ENCODE data around the gene FAXC.
"Not testable (repeated sequence)": the region's sequence is repeated elsewhere in the genome, so short reads cannot be mapped to it uniquely, and the experiment has no call there.

FAXC gene

DNA sequence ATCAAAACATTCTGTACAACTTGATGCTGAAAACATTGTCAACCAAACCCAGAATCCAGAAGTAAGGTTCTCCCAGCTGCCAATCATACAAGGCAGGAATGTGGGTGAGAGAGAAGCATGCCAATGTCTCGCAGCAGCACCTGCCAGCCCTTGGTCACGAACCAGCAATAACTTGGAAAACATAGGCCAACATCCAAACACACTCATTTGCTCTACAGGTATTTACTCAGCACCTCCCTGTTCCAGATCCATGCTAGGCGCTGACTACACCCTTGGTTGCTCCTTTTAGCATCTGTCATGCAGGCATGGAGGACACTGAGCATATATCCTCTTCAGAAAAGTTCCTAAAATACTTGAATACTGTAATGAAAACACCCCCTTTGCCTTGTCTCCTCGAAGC, 63.6 kb downstream of the FAXC start:
- DNase-seq (ENCODE audit: low read depth in 2 of 2): no peak

DNA sequence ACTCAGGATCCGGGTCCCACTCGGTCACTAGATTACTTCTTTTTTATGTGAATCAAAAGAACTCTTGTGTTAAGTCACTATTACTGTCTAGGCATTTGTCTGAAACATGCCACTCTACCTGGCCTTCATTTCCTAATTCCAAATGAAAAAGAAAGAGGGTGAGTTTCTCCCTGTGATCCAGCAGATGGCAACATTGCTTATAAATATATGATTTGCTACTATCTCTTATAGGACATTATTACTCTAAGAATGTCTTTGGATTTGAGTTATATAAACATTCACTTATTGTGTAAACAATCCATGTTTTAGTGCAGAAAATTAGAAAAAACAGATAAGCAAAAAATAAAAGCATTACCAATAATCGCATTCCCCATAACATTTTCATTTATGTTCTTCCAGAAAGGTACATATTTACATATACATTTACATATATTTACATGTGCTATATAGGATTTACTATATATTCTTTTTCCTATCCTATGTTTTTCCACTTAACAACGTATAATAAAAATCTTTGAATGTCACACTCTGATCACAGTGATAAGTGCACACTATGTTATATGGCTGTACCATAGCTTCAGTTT, 66.9 kb downstream of the FAXC start:
- DNase-seq (ENCODE audit: low read depth in 2 of 2): no peak

DNA sequence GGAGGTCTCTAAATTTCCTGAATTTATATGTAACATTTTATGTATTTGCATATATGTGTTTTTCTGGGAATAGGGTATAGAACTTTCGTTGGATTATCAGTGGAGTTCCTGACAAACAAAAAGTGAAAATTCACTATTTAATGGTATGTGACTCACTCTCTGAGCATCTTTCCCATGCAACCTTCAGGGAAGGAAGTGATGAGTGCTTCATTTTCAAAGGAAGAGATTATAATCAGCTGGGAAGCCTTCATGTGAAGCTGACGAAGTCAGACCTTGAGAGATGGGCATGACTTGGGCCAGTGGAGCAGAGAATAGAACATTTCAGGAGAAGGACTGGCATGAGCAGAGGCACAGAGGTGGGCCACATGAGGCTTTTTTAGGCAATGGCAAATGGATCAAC, 72.7 kb downstream of the FAXC start:
- DNase-seq (ENCODE audit: low read depth in 2 of 2): no peak

DNA sequence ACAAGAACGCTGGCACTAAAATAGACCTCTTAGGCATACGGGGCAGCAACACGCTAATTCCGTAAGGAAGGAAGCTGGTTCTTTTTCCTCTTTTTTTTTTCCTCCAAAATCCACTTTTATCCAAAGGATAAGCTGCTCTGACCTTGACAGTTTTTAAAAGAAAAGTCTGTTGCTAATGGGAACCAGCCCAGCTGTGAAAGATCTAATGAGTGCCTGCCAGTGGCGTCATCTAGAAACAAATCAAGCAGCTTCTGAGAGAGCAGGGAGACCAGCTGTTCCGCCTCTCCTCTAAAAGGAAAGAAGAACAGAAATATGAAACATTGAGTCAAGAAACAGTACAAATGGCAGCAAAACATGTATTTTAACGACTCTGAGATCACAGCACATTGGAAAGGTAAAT, 78.6 kb downstream of the FAXC start:
- DNase-seq (ENCODE audit: low read depth in 2 of 2): no peak

DNA sequence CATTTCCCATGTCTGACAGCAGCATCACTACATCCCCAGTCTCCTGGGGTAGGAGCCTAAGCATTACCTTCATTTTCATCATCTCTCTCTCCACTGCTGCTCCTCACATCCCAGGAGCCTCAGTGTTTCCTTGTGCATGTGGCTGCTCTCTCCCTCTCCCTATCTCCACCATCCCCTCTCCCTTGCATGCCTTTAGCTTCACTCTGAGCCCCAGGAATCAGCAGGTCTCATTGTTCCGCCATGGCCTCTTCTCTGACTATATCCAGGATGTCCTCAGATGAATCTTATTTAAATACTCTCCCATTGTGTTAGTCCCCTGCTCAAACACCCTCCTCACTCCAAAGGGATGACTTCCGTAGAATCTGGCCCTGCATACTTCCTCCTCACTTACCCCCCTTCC, 79.4 kb downstream of the FAXC start:
- DNase-seq (ENCODE audit: low read depth in 2 of 2): no peak

DNA sequence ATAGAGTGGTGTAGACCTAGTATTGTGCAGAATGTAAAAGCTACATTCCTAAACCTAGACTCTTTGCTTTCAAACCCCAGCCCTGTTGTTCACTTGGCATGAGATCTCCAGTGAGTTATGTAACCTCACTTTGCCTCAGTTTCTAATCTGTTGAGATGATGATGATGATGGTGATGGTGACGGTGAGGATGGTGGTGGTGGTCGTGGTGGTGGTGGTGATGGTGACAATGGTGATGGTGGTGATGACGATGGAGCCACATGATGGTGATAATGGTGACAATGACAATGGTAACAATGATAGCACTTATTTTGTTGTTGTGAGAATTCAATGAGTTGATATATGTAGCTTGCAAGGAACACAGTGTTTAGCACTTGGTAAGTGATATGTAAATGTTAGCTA, 80.3 kb downstream of the FAXC start:
- DNase-seq (ENCODE audit: low read depth in 2 of 2): no peak

DNA sequence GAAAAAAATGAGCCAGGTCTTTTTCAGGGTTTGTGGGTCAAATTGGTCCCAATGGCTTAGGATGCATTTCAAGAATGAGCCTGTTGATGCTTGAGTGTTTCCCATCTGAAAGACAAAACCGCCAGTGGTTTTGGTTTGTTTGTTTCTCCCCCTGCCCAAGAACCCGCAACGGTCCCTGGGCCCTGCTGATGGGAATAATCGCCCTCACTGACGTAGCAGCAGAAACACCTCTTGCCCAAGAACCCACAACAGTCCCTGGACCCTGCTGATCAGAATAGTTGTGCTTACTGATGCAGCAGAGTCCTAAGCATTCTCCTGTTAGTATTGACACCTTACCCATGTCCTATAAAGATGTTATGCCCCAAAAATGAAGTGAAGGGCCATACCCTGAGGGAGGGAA, 82.5 kb downstream of the FAXC start:
- DNase-seq (ENCODE audit: low read depth in 2 of 2): not testable (repeated sequence)

DNA sequence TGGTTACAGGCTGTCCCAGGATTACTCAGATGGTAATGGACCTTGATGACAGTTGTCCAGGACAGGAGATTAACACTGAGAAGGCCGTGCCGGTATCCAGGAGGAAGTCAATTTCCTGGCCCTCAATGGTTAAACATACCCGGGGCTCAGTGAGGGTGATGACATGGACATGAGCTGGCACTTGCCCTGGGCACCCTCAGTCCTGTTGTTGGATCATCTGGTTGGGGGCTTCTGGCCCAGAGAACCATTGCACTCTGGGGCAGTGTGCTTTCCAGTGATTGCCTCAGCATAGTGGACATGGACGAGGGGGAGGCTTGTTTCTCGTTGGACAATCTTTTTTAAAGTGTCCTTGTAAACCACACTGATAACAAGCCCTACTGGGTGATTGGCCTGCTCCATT, 84.0 kb downstream of the FAXC start:
- DNase-seq (ENCODE audit: low read depth in 2 of 2): not testable (repeated sequence)

DNA sequence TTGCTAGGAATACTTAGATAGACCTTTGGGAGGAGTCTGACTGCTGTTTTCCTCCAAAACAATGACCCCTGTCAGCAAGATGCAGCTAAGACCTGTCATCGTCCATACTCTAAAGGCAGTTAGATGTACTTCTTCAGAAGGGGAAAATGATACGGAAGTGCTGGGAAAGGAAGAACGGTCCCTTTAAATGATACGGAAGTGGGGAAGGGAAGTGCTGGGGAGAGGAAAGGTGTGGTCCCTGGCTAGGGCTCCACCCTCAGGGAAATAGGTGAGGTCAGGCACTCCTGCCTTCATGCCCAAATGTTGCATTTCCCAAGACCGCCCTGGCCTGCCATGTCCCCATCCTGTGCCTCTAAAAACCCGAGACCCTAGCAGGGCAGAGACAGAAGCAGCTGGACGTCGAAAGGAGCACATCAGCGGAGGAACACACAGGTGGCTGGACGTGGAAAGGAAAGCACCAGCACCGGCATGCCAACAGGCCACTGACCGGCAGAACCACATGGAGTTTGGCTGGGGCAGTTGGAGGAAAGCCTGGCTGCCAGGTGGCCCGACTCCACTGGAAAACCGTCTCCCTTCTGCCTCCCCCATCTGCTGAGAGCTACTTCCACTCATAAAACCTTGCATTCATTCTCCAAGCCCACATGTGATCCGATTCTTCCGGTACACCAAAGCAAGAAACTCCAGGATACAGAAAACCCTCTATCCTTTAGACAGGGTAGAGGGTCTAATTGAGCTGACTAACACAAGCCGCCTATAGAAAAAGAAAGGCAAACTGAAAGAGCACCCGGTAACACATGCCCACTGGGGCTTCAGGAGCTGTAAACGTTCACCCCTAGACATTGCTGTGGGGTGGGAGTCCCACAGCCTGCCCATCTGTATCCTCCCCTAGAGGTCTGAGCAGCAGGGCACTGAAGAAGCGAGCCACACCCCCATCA, 94.6 kb downstream of the FAXC start:
- no peak for DNase-seq (ENCODE audit: low read depth in 2 of 2)

DNA sequence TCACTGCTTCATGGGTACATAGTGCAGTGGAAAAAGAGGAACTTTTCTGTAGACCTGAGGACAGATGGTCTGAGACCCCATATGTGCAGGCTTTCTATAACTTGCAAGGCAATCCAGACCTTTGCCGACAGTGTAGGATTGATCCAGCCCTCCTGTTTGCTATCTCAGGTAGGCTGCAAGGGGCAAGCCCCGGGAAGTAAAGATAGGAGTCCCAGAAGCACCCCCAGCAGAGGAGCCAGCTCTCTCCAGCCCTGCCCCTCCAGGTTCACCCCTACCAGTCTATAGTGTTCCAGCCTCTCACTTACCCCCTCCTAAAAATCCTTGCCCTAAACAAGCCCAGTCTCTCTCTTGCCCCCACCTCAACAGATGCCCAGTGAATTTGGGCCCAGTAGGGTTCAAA, 96.2 kb downstream of the FAXC start:
- DNase-seq (ENCODE audit: low read depth in 2 of 2): no peak

DNA sequence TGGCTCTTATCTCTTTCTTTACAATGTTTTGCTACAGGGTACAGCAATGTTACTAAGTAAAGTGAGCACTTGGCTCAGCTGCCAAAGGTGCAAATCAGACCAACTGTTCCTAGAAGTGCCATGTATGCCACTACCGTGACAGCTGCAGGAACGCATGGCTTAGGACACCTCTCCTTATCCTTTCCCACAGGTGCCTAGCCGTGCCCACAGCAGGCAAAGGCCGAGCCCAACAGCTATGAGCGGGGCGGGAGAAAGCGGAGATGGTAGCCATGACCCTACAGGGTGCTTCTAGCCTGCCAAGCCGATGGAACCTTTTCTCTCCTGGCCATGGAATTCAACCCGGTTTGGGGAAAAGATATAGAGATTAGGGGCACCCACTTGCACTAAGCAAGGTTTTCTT, 97.1 kb downstream of the FAXC start:
- no peak for DNase-seq (ENCODE audit: low read depth in 2 of 2)

DNA sequence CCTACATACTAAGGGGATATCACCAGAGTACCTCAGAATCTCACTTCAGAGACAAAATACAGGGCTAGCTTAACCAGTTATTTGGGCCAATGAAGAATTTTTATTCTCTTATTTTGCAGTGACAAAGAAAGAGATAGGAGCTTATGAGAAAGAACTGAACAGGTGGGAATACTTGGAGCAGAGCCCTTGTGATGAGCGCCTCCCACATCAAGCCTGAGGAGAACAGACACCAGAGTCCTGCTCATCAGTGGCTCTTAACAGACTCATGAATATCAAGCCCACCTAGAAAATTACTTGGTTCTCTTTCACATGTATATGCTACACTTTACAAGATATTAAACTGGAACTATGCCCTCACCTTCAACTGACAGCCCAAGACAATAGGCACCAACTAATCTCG, 99.0 kb downstream of the FAXC start:
- DNase-seq (ENCODE audit: low read depth in 2 of 2): no peak

DNA sequence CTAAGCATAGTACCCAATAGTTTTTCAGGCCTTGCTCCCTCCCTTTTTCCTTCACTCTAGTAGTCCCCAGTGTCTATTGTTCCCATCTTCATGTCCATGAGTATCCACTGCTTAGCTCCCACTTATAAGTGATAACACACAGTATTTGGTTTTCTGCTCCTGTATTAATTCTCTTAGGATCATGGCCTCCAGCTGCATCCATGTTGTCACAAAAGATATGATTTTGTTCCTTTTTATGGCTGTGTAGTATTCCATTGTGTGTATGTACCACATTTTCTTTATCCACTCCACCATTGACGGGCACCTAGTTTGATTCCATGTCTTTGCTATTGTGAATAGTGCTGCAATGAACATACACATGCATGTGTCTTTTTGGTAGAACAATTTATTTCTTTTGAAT, 102.9 kb downstream of the FAXC start:
- no peak for DNase-seq (ENCODE audit: low read depth in 2 of 2)

DNA sequence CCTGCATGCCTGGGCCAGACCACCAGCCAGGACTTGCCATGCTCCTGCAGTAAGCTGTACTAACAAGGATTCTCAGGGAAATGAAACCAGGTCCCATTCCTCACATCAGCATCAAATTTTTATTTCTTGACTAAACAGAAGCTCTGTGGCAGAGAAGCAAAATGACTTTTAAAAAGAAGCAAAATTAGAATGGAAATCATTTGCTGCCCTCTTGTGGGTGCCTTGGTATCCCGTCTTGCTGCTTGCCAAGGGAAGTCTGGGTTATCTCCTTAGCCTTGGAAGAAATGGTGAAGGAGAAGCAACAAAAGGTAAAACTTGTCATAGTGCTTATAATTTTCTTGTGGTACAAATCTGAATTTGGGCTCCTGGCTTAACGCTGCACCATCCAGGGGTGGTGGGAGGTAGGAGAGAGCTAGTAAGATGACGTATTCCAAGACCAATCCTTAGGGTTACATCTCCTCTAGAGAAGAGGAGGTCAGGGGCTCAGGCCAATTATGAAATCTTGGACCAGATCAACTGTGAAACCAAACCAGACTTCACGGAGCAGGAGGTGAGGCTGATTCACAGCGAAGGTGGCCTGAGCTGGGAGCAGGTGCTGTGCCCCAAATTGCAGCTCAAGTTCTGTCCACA, 107.5 kb downstream of the FAXC start:
- DNase-seq (ENCODE audit: low read depth in 2 of 2): no peak

DNA sequence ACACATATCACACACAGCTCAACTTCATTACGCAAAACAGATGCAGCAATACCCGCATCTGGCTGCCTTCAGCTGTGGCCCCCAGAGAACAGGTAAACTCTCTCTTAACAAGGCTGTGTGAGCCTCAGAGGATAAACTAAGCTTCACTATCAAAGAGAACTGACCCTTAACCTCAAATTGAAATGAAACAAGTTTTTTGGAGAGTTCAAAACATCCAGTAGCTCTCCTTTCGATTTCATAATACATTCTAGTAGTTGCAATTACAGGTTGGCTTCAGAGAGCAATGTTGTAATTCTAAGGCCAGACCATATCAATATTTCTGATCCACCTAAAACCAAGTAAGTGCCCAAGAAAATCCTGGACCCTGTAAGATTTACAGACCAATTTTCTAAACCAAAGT, 113.5 kb downstream of the FAXC start:
- no peak for DNase-seq (ENCODE audit: low read depth in 2 of 2)

DNA sequence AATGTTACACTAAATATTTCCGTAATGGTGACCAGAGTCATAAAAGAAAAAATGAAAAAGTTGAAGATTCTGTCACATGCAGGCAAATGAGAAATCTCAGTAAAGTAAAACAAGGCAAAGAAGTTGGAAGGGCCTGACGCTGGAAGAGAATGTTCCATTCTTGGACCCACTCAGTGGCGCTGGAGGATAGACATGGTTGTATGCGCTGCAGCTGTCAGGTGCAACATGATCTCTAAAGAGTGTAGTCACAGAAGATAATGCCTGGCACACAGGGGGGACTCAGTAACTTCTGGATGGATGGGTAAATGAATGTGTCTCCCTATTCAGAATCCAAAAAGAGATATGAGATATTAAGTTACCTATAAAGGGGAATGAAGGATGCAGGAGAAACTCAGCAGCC, 116.3 kb downstream of the FAXC start:
- DNase-seq (ENCODE audit: low read depth in 2 of 2): no peak

DNA sequence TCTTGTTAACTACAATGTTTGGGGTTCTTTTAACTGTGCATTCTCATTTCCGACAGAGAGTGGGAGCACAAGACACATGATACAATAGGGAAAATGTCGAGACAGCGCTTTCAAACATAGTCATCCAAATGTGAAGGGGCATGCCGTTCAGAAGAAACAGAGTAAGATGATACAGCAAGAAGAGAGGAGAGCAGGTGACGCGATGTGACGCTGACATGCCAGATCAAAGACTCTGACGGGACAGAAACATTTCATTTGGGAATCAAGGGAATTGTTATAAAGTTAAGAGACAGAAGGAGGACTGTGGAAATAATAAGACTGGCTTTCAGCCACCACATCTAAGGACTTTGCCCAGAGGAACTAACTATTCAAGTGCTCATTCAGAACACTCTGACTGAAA, 117.4 kb downstream of the FAXC start:
- DNase-seq (ENCODE audit: low read depth in 2 of 2): no peak

DNA sequence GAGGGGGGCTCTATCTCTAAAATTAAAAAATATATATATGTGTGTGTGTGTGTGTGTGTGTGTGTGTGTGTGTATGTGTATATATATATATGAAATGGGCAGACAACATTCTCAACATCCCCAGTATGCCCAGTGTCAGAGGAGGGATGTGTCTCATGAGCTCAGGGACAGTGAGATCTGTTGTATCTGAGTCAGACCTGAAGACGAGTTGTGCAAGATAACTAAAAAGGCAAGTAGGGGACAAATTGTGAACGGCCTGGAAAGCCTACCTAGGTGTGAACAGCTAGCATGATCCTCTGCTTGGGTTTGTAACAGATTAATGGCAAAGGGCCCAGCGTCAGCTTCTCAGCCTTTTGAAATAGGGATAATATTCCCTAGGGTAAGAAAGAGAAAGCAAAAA, 124.3 kb downstream of the FAXC start:
- DNase-seq (ENCODE audit: low read depth in 2 of 2): no peak

Measured in stimulated activated CD4-positive, alpha-beta T cell treated with anti-CD3 and anti-CD28 coated beads, Interleukin-1b, Interleukin-23, amount 100 ng/mL, for 1 hour (primary cell).